ENCODE results near the gene TMEM108.

TMEM108 gene

DNA sequence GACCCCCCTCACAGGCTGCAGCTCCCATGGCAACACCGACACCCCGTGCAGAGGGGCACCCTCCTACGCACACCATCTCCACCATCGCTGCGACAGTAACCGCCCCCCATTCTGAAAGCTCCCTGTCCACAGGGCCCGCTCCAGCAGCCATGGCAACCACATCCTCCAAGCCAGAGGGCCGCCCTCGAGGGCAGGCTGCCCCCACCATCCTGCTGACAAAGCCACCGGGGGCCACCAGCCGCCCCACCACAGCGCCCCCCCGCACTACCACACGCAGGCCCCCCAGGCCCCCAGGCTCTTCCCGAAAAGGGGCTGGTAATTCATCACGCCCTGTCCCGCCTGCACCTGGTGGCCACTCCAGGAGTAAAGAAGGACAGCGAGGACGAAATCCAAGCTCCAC is 341.7 kb downstream of the TMEM108 start:
- TF ChIP-seq, protein P1, sequence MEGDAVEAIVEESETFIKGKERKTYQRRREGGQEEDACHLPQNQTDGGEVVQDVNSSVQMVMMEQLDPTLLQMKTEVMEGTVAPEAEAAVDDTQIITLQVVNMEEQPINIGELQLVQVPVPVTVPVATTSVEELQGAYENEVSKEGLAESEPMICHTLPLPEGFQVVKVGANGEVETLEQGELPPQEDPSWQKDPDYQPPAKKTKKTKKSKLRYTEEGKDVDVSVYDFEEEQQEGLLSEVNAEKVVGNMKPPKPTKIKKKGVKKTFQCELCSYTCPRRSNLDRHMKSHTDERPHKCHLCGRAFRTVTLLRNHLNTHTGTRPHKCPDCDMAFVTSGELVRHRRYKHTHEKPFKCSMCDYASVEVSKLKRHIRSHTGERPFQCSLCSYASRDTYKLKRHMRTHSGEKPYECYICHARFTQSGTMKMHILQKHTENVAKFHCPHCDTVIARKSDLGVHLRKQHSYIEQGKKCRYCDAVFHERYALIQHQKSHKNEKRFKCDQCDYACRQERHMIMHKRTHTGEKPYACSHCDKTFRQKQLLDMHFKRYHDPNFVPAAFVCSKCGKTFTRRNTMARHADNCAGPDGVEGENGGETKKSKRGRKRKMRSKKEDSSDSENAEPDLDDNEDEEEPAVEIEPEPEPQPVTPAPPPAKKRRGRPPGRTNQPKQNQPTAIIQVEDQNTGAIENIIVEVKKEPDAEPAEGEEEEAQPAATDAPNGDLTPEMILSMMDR (IDR thresholded peaks at IDR 0.05) = no peak
- TF ChIP-seq ZFX (IDR thresholded peaks at IDR 0.05; ENCODE audit: borderline replicate concordance) = no peak
- no peak overlapping the region for H3K27ac ChIP-seq

DNA sequence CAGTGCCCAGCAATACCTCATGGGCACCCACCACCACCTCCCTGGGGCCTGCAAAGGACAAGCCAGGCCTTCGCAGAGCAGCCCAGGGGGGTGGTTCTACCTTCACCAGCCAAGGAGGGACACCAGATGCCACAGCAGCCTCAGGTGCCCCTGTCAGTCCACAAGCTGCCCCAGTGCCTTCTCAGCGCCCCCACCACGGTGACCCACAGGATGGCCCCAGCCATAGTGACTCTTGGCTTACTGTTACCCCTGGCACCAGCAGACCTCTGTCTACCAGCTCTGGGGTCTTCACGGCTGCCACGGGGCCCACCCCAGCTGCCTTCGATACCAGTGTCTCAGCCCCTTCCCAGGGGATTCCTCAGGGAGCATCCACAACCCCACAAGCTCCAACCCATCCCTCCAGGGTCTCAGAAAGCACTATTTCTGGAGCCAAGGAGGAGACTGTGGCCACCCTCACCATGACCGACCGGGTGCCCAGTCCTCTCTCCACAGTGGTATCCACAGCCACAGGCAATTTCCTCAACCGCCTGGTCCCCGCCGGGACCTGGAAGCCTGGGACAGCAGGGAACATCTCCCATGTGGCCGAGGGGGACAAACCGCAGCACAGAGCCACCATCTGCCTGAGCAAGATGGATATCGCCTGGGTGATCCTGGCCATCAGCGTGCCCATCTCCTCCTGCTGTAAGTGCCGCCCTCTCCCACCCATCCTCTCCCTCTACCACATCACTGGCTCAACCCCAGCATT is 342.5 kb downstream of the TMEM108 start:
- no peak overlapping the region for H3K27ac ChIP-seq
- TF ChIP-seq, protein P1 (IDR thresholded peaks at IDR 0.05) = no peak
- no peak for TF ChIP-seq ZFX (IDR thresholded peaks at IDR 0.05; ENCODE audit: borderline replicate concordance)

DNA sequence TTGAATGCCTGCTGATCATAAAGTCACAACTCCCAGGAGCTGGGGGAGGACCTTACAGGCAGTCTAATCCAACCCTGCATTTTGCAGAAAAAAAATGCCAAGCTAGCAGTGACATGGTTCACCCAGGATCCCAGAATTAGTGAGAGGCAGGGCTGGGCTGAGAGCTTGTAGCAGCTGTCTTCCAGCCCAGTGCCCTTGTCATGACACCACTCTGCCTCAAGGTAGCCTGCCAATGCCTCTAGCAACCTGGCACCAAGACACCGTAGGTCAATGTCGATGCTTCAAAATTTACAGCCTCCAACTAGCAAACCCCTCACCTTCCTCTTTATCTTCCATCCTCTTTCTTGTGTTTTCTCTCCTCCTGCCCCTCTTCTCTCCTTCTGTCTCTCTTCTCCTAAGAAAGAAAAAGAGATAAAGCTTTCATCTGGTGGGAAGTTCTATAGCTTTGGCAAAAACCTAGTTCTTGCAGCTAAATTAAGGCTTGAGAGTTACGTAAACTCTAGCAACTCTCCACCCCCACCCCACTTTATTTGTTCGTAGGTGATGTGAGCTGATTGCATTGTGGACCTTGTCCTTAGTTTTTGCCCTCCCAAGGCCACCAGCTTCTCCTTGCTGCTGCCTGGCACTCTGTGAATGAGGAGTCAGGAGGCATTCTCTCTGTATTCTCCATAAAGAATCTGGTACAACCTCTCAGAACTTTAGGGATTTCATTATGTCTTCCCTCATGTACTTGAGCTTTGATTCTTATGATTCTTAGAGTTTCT is 343.3 kb downstream of the TMEM108 start:
- no peak overlapping the region for H3K27ac ChIP-seq
- TF ChIP-seq ZFX (IDR thresholded peaks at IDR 0.05; ENCODE audit: borderline replicate concordance) = no peak
- TF ChIP-seq, protein P1 (IDR thresholded peaks at IDR 0.05) = no peak

DNA sequence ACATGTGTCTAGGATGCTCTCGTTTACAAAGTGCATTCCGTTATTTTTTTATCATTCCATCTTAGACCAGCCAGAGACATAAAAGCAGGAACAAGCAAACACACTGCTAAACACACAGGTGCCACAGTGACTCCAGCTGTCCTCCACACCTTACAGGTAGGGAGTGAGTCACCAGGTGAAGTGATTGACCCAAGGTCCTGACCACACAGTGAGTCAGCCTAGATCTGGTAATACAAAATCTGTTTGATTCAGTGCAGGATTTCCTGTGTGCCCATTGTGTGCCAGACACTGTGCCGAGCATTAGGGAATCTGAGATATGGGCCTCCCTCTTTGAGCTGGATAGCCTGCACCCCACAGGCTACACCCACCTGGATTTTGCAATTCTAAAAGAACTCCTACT is 345.0 kb downstream of the TMEM108 start:
- no peak overlapping the region for H3K27ac ChIP-seq
- no peak for TF ChIP-seq ZFX (IDR thresholded peaks at IDR 0.05; ENCODE audit: borderline replicate concordance)
- TF ChIP-seq, protein P1 (IDR thresholded peaks at IDR 0.05) = no peak

DNA sequence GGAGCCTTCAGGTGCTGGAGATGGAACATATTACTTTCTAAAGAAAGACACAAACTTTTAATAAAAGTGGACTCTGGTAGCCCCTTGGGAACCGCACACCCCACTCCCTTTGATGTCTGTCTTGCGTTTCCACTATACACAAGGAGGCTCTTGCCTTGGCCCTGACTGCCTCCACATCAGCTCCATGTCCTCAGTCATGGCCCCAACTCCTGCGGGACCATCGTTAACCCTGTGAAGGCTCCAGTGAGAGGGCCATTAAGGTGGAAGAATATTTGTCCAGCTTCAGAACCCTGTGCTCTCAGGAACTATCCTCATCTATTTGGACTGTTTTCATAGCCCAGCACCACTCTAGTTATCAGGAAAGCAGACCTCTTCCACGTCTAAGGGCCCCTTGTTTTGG is 345.6 kb downstream of the TMEM108 start:
- TF ChIP-seq ZFX (IDR thresholded peaks at IDR 0.05; ENCODE audit: borderline replicate concordance) = no peak
- TF ChIP-seq, protein P1 (IDR thresholded peaks at IDR 0.05) = no peak
- H3K27ac ChIP-seq = no peak overlapping the region

DNA sequence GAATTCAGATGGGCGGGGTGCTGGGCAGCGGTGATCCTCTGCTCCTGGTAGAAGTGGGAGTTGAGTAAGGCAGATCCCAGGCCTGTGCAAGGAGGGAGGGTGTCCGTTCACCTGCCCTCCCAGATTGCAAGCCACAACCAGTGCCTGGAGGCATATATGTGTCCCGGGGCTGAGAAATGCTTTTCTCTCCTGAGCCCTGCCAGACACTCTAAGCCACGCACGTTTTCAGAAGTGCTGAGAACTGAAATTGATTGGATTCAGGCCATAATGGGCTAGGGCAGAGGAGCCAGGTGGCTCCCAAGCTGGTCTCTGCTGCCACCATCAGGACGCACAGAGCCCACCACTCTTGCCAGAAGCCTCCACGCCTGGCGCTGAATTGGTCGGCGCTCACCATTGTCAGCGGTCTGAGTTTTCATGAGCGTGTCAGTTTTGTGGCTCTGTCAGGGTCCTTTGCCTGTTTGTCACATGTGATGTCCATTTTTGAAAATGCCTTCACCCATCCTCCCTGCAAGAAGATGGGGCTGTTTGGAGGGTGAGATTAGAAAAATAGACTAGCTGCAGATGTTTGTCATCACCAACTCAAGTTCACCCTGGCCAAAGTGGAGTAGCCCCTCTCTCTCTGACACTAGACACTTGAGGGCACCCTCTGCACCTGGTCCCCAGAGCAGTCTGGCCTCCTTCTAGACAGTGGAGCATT is 346.3 kb downstream of the TMEM108 start:
- no peak overlapping the region for H3K27ac ChIP-seq
- no peak for TF ChIP-seq ZFX (IDR thresholded peaks at IDR 0.05; ENCODE audit: borderline replicate concordance)
- TF ChIP-seq, protein P1 (IDR thresholded peaks at IDR 0.05) = peak; percentile 93

Data from 22Rv1 (cell line).